ENCODE measurements around the gene SERPINB8.

- TF ChIP-seq CTCF (IDR thresholded peaks at IDR 0.05) = no peak
- no peak for TF ChIP-seq POLR2AphosphoS5 (IDR thresholded peaks at IDR 0.05)
- TF ChIP-seq POLR2A (IDR thresholded peaks at IDR 0.05) = no peak
- TF ChIP-seq EP300 (IDR thresholded peaks at IDR 0.05) = no peak
These were observed 30.0 kb downstream of the SERPINB8 start for GRCh38 chr18:63999871-64000270.
